ENCODE results near the gene MTMR2.

Gene MTMR2

GRCh38 chr11:95792200-95792599, 131.7 kb downstream of the MTMR2 start:
- no peak for TF ChIP-seq CTCF (IDR thresholded peaks at IDR 0.05; ENCODE audit: control extremely low read depth, extremely low read depth, low read depth, missing control alignments)
- ChIA-PET POLR2A (no interaction called here), CTCF (interaction anchor here (1.0 to 2.3 kb wide), 8 partner anchors 8 to 640 kb away, joined by 3 to 7 read pairs (median 4); no protein-coding TSS in a partner anchor)
- DNase-seq (ENCODE audit: extremely low spot score): no peak

- ChIA-PET POLR2A (no interaction called here), CTCF (interaction anchor here (1.1 to 2.3 kb wide), 8 partner anchors 8 to 640 kb away, joined by 3 to 7 read pairs (median 4); no protein-coding TSS in a partner anchor)
- TF ChIP-seq CTCF (IDR thresholded peaks at IDR 0.05; ENCODE audit: control extremely low read depth, extremely low read depth, low read depth, missing control alignments): no peak
- no peak for DNase-seq (ENCODE audit: extremely low spot score)
These were observed 132.2 kb downstream of the MTMR2 start for GRCh38 chr11:95791709-95792033.

GRCh38 chr11:95790933-95791708, 132.8 kb downstream of the MTMR2 start:
- CTCF ChIA-PET: interaction anchor here (1.1 to 2.3 kb wide), 9 partner anchors 9 to 639 kb away, joined by 3 to 7 read pairs (median 4); no protein-coding TSS in a partner anchor
- DNase-seq (ENCODE audit: extremely low spot score): peak; percentile 22
- TF ChIP-seq CTCF (IDR thresholded peaks at IDR 0.05; ENCODE audit: control extremely low read depth, extremely low read depth, low read depth, missing control alignments): no peak
- POLR2A ChIA-PET: interaction anchor here (0.6 kb wide), 1 partner anchor 463 kb away, joined by 3 read pairs; no protein-coding TSS in a partner anchor

- no peak for TF ChIP-seq CTCF (IDR thresholded peaks at IDR 0.05; ENCODE audit: control extremely low read depth, extremely low read depth, low read depth, missing control alignments)
- ChIA-PET POLR2A (interaction anchor here (0.6 to 1.6 kb wide), 3 partner anchors 464 to 559 kb away, joined by 3 to 6 read pairs (median 5); partner anchors contain the start of gene SESN3), CTCF (interaction anchor here (1.0 to 3.0 kb wide), 6 partner anchors 11 to 639 kb away, joined by 3 to 18 read pairs (median 4); no protein-coding TSS in a partner anchor)
- peak; percentile 92 for DNase-seq (ENCODE audit: extremely low spot score)
These were observed 133.6 kb downstream of the MTMR2 start, which contains the start of gene CEP57 for GRCh38 chr11:95790123-95790932. TSS of gene CEP57 (plus strand) at chr11:95790498. CDS start at chr11:95790699, 201 bp downstream.

GRCh38 chr11:95789506-95790122, 134.3 kb downstream of the MTMR2 start, which contains the start of gene FAM76B:
TSS of gene FAM76B (minus strand) at chr11:95789782. CDS start at chr11:95789478, 304 bp downstream.
- DNase-seq (ENCODE audit: extremely low spot score): peak; percentile 93
- TF ChIP-seq CTCF (IDR thresholded peaks at IDR 0.05; ENCODE audit: control extremely low read depth, extremely low read depth, low read depth, missing control alignments): no peak
- ChIA-PET POLR2A (interaction anchor here (0.6 to 1.6 kb wide), 3 partner anchors 552 to 1297 kb away, joined by 3 to 6 read pairs (median 5); partner anchors contain the start of gene SESN3), CTCF (interaction anchor here (1.0 to 3.0 kb wide), 5 partner anchors 10 to 638 kb away, joined by 3 to 18 read pairs (median 5); no protein-coding TSS in a partner anchor)

Measured in GM10248 (cell line).